GM23338 (cell line): ENCODE data around the gene MAD1L1. TPM values are rescaled to one million over a fixed set of nuclear protein-coding genes. Genes with fewer than 3 reads are reported as not detected.

Experiments
- CREB1 ChIP-seq: fragments of 250-450 bp; sonication (Bioruptor Pico); IDR thresholded peaks from 2 replicates; pipeline ENCODE4 v1.5.0; 2020; ENCODE audit warnings: low read depth, mild to moderate bottlenecking, moderate library complexity
- ETS1 ChIP-seq: IDR thresholded peaks from 2 replicates; pipeline ENCODE4 v1.6.1; 2016; ENCODE audit warnings: antibody characterized with exemption
- EZH2 ChIP-seq: fragments of 200-600 bp; sonication (generic); IDR thresholded peaks from one replicate; pipeline ENCODE4 v1.8.0; 2017; ENCODE audit warnings: antibody characterized with exemption, mild to moderate bottlenecking, low read depth; ENCODE audit not compliant: unreplicated experiment
- EZH2phosphoT487 ChIP-seq: fragments of 200-600 bp; sonication (generic); IDR thresholded peaks from one replicate; pipeline ENCODE4 v1.8.1; 2018; ENCODE audit warnings: antibody characterized with exemption; ENCODE audit not compliant: unreplicated experiment
- NANOG ChIP-seq: IDR thresholded peaks from 2 replicates; pipeline ENCODE4 v1.6.1; 2016; ENCODE audit warnings: antibody characterized with exemption, borderline replicate concordance
- STAT1 ChIP-seq: IDR thresholded peaks from one replicate; pipeline ENCODE4 v1.6.1; 2016; ENCODE audit warnings: antibody characterized with exemption; ENCODE audit not compliant: unreplicated experiment
- ZNF114 ChIP-seq: fragments of 250-450 bp; sonication (Bioruptor Pico); IDR thresholded peaks from 2 replicates; pipeline ENCODE4 v1.5.0; 2020; ENCODE audit warnings: mild to moderate bottlenecking, moderate library complexity
- ZNF331 ChIP-seq: fragments of 250-450 bp; sonication (Bioruptor Pico); IDR thresholded peaks from 2 replicates; pipeline ENCODE4 v1.5.0; 2020; ENCODE audit warnings: low read depth, mild to moderate bottlenecking, moderate library complexity
- ZNF462 ChIP-seq: fragments of 250-450 bp; sonication (Bioruptor Pico); IDR thresholded peaks from 2 replicates; pipeline ENCODE4 v1.5.0; 2020; ENCODE audit warnings: mild to moderate bottlenecking, moderate library complexity
- polyA plus RNA-seq: library from polyadenylated mRNA; unstranded; fragments of >200 nt; fragmentation: Nextera tagmentation; extraction: Ambion mirVana; gene quantifications from 2 replicates; pipeline ENCODE4 v1.2.1, GENCODE V29; 2016
- total RNA-seq: library from RNA; depleted of rRNA; stranded (reverse); fragments of >200 nt; shearing (Covaris generic); gene quantifications from 2 replicates; pipeline ENCODE4 v1.2.3, GENCODE V29; 2014

MAD1L1 gene
- total and polyA plus RNA-seq, 2 experiments from 2014 or later: 40.3 to 59.3 TPM

GRCh38 chr7:2043316-2044039 lies 189.3 kb downstream of the MAD1L1 start (continued):
- TF ChIP-seq ZNF462 (CRISPR knock-in tag): no peak
- TF ChIP-seq STAT1: no peak
- TF ChIP-seq NANOG: no peak
- no peak for TF ChIP-seq ZNF331 (CRISPR knock-in tag)
- TF ChIP-seq ETS1: no peak
- TF ChIP-seq CREB1: no peak
- TF ChIP-seq EZH2phosphoT487: no peak
- TF ChIP-seq ZNF114 (CRISPR knock-in tag): no peak
- TF ChIP-seq EZH2: no peak
